ENCODE measurements around the gene ZNF79.

ZNF79 gene

DNA sequence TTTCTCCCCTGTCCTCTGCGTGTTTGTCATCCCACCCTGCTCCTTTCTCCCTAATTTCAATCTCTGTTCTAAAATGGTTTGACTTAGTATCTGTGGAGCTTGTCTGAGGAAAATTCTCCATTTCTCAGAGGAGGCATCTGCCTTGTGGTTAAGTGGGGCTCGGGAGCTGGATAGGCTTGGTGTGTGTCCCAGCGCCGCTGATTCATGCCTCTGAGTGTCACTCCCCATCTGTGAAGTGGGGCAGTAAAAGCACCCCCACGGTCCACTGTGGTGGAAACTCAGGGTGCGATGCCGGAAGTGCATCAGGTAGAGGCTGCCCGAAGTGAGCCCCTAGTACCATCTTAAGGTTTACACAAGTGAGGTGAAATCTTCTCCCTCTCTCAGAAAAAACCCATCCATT is 64.8 kb downstream of the ZNF79 start:
- TF ChIP-seq, protein P1, sequence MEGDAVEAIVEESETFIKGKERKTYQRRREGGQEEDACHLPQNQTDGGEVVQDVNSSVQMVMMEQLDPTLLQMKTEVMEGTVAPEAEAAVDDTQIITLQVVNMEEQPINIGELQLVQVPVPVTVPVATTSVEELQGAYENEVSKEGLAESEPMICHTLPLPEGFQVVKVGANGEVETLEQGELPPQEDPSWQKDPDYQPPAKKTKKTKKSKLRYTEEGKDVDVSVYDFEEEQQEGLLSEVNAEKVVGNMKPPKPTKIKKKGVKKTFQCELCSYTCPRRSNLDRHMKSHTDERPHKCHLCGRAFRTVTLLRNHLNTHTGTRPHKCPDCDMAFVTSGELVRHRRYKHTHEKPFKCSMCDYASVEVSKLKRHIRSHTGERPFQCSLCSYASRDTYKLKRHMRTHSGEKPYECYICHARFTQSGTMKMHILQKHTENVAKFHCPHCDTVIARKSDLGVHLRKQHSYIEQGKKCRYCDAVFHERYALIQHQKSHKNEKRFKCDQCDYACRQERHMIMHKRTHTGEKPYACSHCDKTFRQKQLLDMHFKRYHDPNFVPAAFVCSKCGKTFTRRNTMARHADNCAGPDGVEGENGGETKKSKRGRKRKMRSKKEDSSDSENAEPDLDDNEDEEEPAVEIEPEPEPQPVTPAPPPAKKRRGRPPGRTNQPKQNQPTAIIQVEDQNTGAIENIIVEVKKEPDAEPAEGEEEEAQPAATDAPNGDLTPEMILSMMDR (conservative IDR thresholded peaks at IDR 0.05; ENCODE audit: low read length) = no peak
- no peak for DNase-seq (ENCODE audit: low read depth)
- no peak overlapping the region for H3K4me3 ChIP-seq (ENCODE audit: low read length)

DNA sequence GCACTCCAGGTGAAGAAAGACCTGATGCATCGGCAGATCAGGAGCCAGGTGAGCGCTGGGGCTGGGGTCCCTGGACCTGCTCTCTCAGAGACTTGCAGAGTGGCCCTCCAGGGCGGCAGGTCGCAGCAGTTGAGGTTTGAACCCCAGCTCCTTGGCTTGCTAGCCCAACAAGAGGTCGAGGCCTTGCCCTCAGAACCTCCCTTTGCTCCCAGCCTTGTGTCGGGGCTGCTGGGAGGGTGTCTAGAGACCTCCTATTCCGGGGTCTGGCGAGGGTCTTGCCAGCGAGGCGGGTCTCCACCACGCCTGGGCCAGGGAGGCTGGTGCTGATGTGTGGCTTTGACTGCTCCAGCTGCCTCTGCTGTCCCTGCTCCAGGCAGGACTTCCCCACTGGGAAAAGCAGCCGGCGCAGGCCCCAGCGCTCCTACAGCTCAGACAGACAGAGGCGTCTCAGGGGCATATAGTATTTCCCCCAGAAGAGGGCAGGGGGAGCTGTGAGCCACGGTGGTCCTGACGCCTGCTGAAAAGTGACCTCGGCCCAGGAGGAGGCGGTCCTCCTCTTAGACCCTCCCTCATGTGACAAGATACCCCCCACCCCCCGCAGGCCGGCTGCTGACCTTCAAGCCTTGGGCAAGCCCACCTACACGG is 65.4 kb downstream of the ZNF79 start:
- DNase-seq (ENCODE audit: low read depth) = no peak
- TF ChIP-seq, protein P1 (conservative IDR thresholded peaks at IDR 0.05; ENCODE audit: low read length) = no peak
- no peak overlapping the region for H3K4me3 ChIP-seq (ENCODE audit: low read length)

DNA sequence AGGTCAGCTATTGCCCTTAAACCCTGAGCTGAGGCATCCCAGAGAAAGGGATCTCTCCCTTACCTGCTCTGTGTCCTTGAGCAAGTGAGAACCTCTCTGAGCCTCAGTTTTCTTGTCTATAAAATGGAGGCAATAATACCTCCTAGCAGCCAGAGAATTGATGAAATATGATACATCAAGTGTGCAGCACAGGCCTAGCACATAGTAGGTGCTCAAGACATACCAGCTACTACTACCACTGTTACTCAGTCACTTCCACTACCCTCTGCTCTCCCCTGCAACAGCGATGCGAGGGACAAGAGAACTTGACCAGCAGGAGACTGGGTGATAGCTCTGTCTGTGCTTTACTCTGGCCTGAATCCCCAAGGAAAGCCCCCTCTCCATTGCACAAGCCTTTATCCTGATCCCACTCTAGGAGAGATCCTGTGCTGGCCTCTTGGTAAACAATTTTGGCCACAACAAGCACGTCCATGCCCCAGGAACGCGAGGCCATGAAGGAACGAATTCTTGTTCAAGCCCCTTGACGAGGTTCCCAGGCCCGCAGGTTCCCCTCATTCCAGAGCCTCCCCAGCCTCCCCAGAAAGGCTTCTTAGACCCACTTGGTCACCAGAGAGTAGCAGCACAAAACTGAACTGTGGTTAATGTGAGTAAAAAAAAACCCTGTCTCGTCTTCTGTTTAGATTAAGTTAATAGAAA is 66.5 kb downstream of the ZNF79 start:
- DNase-seq (ENCODE audit: low read depth) = no peak
- TF ChIP-seq, protein P1 (conservative IDR thresholded peaks at IDR 0.05; ENCODE audit: low read length) = no peak
- H3K4me3 ChIP-seq (ENCODE audit: low read length) = no peak overlapping the region

DNA sequence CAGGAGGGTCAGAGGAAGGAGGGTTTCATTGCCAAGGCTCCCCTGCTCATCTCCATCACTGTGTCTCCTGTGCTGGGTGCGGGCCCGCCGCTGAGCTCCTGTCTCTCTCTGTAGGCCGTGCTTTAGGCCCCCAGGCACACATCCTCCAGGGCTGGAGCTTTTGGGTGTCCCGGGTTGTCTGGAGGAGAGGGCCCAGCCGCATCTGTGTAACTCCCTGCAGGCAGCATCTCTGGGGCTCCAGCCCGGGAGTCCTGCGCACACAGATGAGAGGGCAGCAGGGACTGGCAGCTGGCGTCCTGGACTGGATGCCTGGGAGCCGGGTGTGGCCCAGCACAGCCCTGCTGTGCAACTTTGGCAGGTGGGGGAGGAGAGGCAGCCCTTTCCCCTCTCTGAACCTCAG is 67.3 kb downstream of the ZNF79 start:
- TF ChIP-seq, protein P1 (conservative IDR thresholded peaks at IDR 0.05; ENCODE audit: low read length) = no peak
- DNase-seq (ENCODE audit: low read depth) = no peak
- no peak overlapping the region for H3K4me3 ChIP-seq (ENCODE audit: low read length)

DNA sequence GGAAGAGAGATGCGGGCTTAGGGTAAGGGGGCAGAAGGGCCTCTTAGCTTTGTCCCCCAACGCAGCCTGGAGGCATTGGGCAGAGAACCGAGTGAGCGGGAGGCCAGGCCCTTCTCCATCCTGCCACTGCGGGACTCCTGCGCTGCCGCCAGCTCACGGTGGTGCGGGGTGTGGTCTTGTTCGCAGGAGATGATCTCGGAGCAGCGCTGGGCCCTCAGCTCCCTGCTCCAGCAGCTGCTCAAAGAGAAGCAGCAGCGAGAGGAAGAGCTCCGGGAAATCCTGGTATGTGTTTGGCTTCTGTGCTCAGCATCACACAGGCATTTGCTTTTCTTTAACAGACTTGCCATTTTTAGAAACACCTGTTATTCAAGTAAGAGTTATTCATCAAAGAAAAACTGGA is 68.4 kb downstream of the ZNF79 start:
- H3K4me3 ChIP-seq (ENCODE audit: low read length) = no peak overlapping the region
- TF ChIP-seq, protein P1 (conservative IDR thresholded peaks at IDR 0.05; ENCODE audit: low read length) = no peak
- DNase-seq (ENCODE audit: low read depth) = no peak

- no peak overlapping the region for H3K4me3 ChIP-seq (ENCODE audit: low read length)
- no peak for DNase-seq (ENCODE audit: low read depth)
- TF ChIP-seq, protein P1 (conservative IDR thresholded peaks at IDR 0.05; ENCODE audit: low read length) = no peak
These were observed 69.6 kb downstream of the ZNF79 start for GRCh38 chr9:127493592-127494303.
